Measurements from ENCODE around the gene JHY.

DNA sequence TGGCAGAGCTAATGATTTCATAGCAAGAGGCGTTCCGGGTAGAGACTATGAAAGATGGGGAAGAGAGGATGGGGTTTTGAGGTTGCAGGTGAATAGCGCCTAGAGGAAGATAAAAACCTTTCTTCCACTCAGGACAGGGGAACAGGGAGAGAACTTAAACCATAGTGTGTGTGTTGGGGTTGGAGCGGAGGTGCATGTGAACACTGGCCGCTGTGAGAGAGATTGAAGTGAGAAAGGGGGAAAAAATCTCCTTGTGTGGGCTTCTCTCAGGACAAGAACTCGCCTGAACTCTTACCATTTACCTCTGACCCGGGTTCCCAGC, 95.7 kb downstream of the JHY start:
- TF ChIP-seq EGR1 (IDR thresholded peaks at IDR 0.05; ENCODE audit: borderline replicate concordance, low read depth, low read length), result no peak
- TF ChIP-seq, protein P1, sequence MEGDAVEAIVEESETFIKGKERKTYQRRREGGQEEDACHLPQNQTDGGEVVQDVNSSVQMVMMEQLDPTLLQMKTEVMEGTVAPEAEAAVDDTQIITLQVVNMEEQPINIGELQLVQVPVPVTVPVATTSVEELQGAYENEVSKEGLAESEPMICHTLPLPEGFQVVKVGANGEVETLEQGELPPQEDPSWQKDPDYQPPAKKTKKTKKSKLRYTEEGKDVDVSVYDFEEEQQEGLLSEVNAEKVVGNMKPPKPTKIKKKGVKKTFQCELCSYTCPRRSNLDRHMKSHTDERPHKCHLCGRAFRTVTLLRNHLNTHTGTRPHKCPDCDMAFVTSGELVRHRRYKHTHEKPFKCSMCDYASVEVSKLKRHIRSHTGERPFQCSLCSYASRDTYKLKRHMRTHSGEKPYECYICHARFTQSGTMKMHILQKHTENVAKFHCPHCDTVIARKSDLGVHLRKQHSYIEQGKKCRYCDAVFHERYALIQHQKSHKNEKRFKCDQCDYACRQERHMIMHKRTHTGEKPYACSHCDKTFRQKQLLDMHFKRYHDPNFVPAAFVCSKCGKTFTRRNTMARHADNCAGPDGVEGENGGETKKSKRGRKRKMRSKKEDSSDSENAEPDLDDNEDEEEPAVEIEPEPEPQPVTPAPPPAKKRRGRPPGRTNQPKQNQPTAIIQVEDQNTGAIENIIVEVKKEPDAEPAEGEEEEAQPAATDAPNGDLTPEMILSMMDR (IDR thresholded peaks at IDR 0.05; ENCODE audit: control extremely low read depth in 1 of 3, insufficient read depth in 1 of 3, low read depth in 1 of 3, low read length in 3 of 3), result no peak
- no peak for TF ChIP-seq ASH2L (IDR thresholded peaks at IDR 0.05; ENCODE audit: low read length)
- no peak for TF ChIP-seq EZH2 (IDR thresholded peaks at IDR 0.05; ENCODE audit: low read depth, low read length, severe bottlenecking)
- TF ChIP-seq POLR2AphosphoS5 (IDR thresholded peaks at IDR 0.05; ENCODE audit: low read depth, low read length), result no peak
- no peak for TF ChIP-seq NRF1 (IDR thresholded peaks at IDR 0.05; ENCODE audit: low read depth, low read length)
- no peak for TF ChIP-seq MAFK (IDR thresholded peaks at IDR 0.05; ENCODE audit: low read depth, low read length)
- TF ChIP-seq POLR2A (IDR thresholded peaks at IDR 0.05; ENCODE audit: control extremely low read depth in 1 of 2, low read depth in 2 of 2, low read length in 2 of 2), result no peak
- TF ChIP-seq CBX5 (IDR thresholded peaks at IDR 0.05; ENCODE audit: low read depth, low read length), result no peak
- no peak for TF ChIP-seq KDM1A (IDR thresholded peaks at IDR 0.05; ENCODE audit: borderline replicate concordance, low read length)
- TF ChIP-seq FOSL1 (IDR thresholded peaks at IDR 0.05; ENCODE audit: insufficient read depth, low read depth, low read length), result no peak
- TF ChIP-seq SP1 (IDR thresholded peaks at IDR 0.05; ENCODE audit: low read depth, low read length), result no peak
- no peak for TF ChIP-seq SIRT6 (IDR thresholded peaks at IDR 0.05; ENCODE audit: low read length)

Measured in H1 (cell line).